H1 (cell line): ENCODE measurements around the gene ZNF670. TPM values are rescaled to one million over a fixed set of nuclear protein-coding genes. Genes with fewer than 3 reads are reported as not detected.

Experiments
- ASH2L ChIP-seq: fragments of 200-600, 300-600 bp; sonication (generic); IDR thresholded peaks from one replicate; pipeline ENCODE4 v1.7.1; 2017; ENCODE audit warnings: low read length
- BCL11A ChIP-seq, 2 experiments: IDR thresholded peaks; one replicate each; pipeline ENCODE4 v1.6.1; 2011; ENCODE audit warnings: low read depth in 2 of 2, low read length in 2 of 2, mild to moderate bottlenecking in 2 of 2
- BRCA1 ChIP-seq: IDR thresholded peaks from 2 replicates; pipeline ENCODE4 v1.6.1; 2012; ENCODE audit warnings: low read depth, low read length, improper control_type of control experiment
- EP300 ChIP-seq, 2 experiments: IDR thresholded peaks; 1 replicate in 1 of 2; 2 replicates in 1 of 2; pipeline ENCODE4 v1.6.1; 2011 to 2012; ENCODE audit warnings: low read depth in 2 of 2, low read length in 2 of 2, mild to moderate bottlenecking in 2 of 2, borderline replicate concordance in 1 of 2, inconsistent platforms in 1 of 2, moderate library complexity in 1 of 2
- HDAC2 ChIP-seq, 2 experiments: fragments of 300-600 bp in 1 of 2; sonication (generic) in 1 of 2; IDR thresholded peaks; 2 replicates each; pipeline ENCODE4 v1.6.1; 2011 to 2012; ENCODE audit warnings: low read depth in 2 of 2, low read length in 2 of 2, mild to moderate bottlenecking in 2 of 2, moderate library complexity in 2 of 2, borderline replicate concordance in 1 of 2, inconsistent platforms in 1 of 2
- HDAC6 ChIP-seq: IDR thresholded peaks from one replicate; pipeline ENCODE4 v1.7.1; 2012; ENCODE audit warnings: low read depth, mild to moderate bottlenecking, inconsistent platforms, low read length, moderate library complexity
- KDM1A ChIP-seq: fragments of 200-600, 300-600 bp; sonication (generic); IDR thresholded peaks from 2 replicates; pipeline ENCODE4 v1.7.1; 2016; ENCODE audit warnings: mild to moderate bottlenecking, low read length, borderline replicate concordance
- KDM4A ChIP-seq: IDR thresholded peaks from one replicate; pipeline ENCODE4 v1.7.1; 2012; ENCODE audit warnings: low read depth, mild to moderate bottlenecking, moderate library complexity, low read length, inconsistent platforms; ENCODE audit not compliant: severe bottlenecking
- MAFK ChIP-seq: IDR thresholded peaks from 2 replicates; pipeline ENCODE4 v1.6.1; 2012; ENCODE audit warnings: low read depth, mild to moderate bottlenecking, improper control_type of control experiment, low read length
- POLR2A ChIP-seq, 2 experiments: IDR thresholded peaks; 1 replicate in 1 of 2; 2 replicates in 1 of 2; pipeline ENCODE4 v1.6.1; 2011; ENCODE audit warnings: low read depth in 2 of 2, low read length in 2 of 2, mild to moderate bottlenecking in 2 of 2; ENCODE audit errors: control extremely low read depth in 1 of 2
- RXRA ChIP-seq: IDR thresholded peaks from 2 replicates; pipeline ENCODE4 v1.6.1; 2011; ENCODE audit warnings: low read depth, mild to moderate bottlenecking, low read length, moderate library complexity; ENCODE audit not compliant: insufficient read depth
- SIRT6 ChIP-seq: IDR thresholded peaks from one replicate; pipeline ENCODE4 v1.7.1; 2012; ENCODE audit warnings: low read length, inconsistent platforms
- SP1 ChIP-seq: IDR thresholded peaks from 2 replicates; pipeline ENCODE4 v1.6.1; 2011; ENCODE audit warnings: low read depth, low read length
- SP4 ChIP-seq: IDR thresholded peaks from 2 replicates; pipeline ENCODE4 v1.6.1; 2012; ENCODE audit warnings: low read length, inconsistent platforms
- TAF7 ChIP-seq: optimal IDR thresholded peaks from 2 replicates; pipeline ENCODE3; 2011; ENCODE audit warnings: low read depth, mild to moderate bottlenecking, inconsistent platforms, low read length, moderate library complexity, borderline replicate concordance
- YY1 ChIP-seq: IDR thresholded peaks from 2 replicates; pipeline ENCODE4 v1.6.1; 2011; ENCODE audit warnings: low read depth, mild to moderate bottlenecking, low read length
- polyA plus RNA-seq, 7 experiments: library from polyadenylated mRNA; depleted of rRNA in 3 of 7; stranded (reverse) in 5 of 7; unstranded in 2 of 7; fragments of >200 nt in 5 of 7; fragments of 200-250 nt in 2 of 7; gene quantifications; 1 replicate in 5 of 7; 2 replicates in 1 of 7; 4 replicates in 1 of 7; pipeline versions ENCODE4 v1.2.1 to v1.2.3, GENCODE V29; 2011 to 2013; ENCODE audit warnings: missing spikeins in 2 of 7, mixed read lengths in 2 of 7
- total RNA-seq: library from RNA; stranded (reverse); fragmentation: NEBNext Ultra II Directional; extraction: Animal tissue kit (Norgen Biotek cat#: 25700); gene quantifications from 2 replicates; pipeline ENCODE4 v1.2.1, GENCODE V29; 2021
- TF ChIP-seq, protein P1 (sequence below): IDR thresholded peaks from 2 replicates; pipeline ENCODE4 v1.6.1; 2012; ENCODE audit warnings: low read length, inconsistent platforms

Gene ZNF670
- total and polyA plus RNA-seq, 2 of the 8 experiments (the other 6 are each of a cell fraction or from before 2014, with no cell fraction given) = 2.8 to 15.4 TPM

DNA sequence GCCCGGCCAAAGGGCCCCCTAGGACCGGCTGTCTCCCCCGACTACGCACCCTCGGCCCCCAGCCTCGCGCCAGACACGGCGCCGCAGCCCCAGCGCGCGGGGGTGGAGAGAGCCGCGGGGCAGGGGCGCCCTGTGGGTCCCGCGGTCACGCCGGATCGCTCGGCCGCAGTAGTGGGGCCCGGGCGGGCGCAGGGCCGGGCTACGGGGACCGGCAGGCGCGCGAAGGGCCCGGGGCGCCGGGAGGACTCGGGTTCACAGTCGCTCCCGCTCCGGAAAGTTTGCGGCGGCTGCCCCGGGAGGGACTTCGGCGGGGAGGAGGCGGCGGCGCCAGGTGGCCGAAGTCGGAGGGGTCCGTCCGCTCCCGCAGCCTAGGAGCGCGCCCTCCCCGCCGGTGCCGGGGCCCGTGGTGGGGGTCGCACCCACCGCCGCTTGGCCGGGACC, 32.7 kb upstream of the ZNF670 start (continued):
- TF ChIP-seq SP4 = no peak
- TF ChIP-seq HDAC6 = no peak
- TF ChIP-seq MAFK = no peak
- TF ChIP-seq TAF7 = peak; percentile 18
- no peak for TF ChIP-seq BRCA1
- TF ChIP-seq RXRA = no peak
- TF ChIP-seq ASH2L = no peak
- no peak for TF ChIP-seq SIRT6
- TF ChIP-seq HDAC2 (IDR thresholded peaks at IDR 0.05; ENCODE audit: borderline replicate concordance in 1 of 2, low read depth in 2 of 2, low read length in 2 of 2) = no peak
- peak; percentile 51 for TF ChIP-seq KDM4A
- no peak for TF ChIP-seq POLR2A (IDR thresholded peaks at IDR 0.05; ENCODE audit: control extremely low read depth in 1 of 2, low read depth in 2 of 2, low read length in 2 of 2)
- TF ChIP-seq, protein P1, sequence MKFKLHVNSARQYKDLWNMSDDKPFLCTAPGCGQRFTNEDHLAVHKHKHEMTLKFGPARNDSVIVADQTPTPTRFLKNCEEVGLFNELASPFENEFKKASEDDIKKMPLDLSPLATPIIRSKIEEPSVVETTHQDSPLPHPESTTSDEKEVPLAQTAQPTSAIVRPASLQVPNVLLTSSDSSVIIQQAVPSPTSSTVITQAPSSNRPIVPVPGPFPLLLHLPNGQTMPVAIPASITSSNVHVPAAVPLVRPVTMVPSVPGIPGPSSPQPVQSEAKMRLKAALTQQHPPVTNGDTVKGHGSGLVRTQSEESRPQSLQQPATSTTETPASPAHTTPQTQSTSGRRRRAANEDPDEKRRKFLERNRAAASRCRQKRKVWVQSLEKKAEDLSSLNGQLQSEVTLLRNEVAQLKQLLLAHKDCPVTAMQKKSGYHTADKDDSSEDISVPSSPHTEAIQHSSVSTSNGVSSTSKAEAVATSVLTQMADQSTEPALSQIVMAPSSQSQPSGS = no peak
- no peak for TF ChIP-seq BCL11A (IDR thresholded peaks at IDR 0.05; ENCODE audit: low read depth in 2 of 2, low read length in 2 of 2)
- TF ChIP-seq EP300 (IDR thresholded peaks at IDR 0.05; ENCODE audit: borderline replicate concordance in 1 of 2, low read depth in 2 of 2, low read length in 2 of 2) = no peak
- TF ChIP-seq YY1 = no peak
- TF ChIP-seq SP1 = no peak
- TF ChIP-seq KDM1A = no peak
